ENCODE measurements around the gene LY6G6C. TPM values are rescaled to one million over a fixed set of nuclear protein-coding genes. Genes with fewer than 3 reads are reported as not detected.

The LY6G6C gene
- total RNA-seq, 2 experiments from 2014 or later, result not detected

Small RNA genes lying within 50 kb of the gene (microRNA-seq; reads per million reads assigned to microRNA genes)
- not detected for gene MIR4646

Other genes starting within 250 kb of the LY6G6C start
- 10 to 100 TPM; 44.1 to 63.8 TPM for gene MICB, start 223.6 kb downstream of the LY6G6C start, total RNA-seq
- not detected for gene MCCD1, start 192.8 kb downstream of the LY6G6C start, total RNA-seq
- 100 to 1,000 TPM; 495 to 503 TPM for gene DDX39B, start 179.7 kb downstream of the LY6G6C start, total RNA-seq
- gene ATP6V1G2, start 175.1 kb downstream of the LY6G6C start, total RNA-seq, result 1 to 10 TPM; 1.0 to 3.8 TPM
- 10 to 100 TPM; 13.6 to 16.2 TPM for gene NFKBIL1, start 174.1 kb downstream of the LY6G6C start, total RNA-seq
- gene LTA, start 149.5 kb downstream of the LY6G6C start, total RNA-seq, result 10 to 100 TPM; 21.8 to 70.0 TPM
- gene TNF, start 146.2 kb downstream of the LY6G6C start, total RNA-seq, result 10 to 100 TPM; 58.8 to 65.1 TPM
- gene LTB, start 139.3 kb downstream of the LY6G6C start, total RNA-seq, result 100 to 1,000 TPM; 608 to 839 TPM
- 100 to 1,000 TPM in 1 of 2 experiments, 10 to 100 TPM in 1; 71.6 to 109 TPM for gene LST1, start 135.5 kb downstream of the LY6G6C start, total RNA-seq
- gene NCR3, start 128.7 kb downstream of the LY6G6C start, total RNA-seq, result 100 to 1,000 TPM; 137 to 152 TPM
- gene AIF1, start 106.5 kb downstream of the LY6G6C start, total RNA-seq, result 10 to 100 TPM; 47.4 to 63.4 TPM
- gene PRRC2A, start 101.0 kb downstream of the LY6G6C start, total RNA-seq, result 100 to 1,000 TPM; 265 to 286 TPM
- gene BAG6, start 69.1 kb downstream of the LY6G6C start, total RNA-seq, result 100 to 1,000 TPM; 243 to 245 TPM
- gene APOM, start 65.9 kb downstream of the LY6G6C start, total RNA-seq, result 1 to 10 TPM; 1.9 to 3.7 TPM
- gene C6orf47, start 61.0 kb downstream of the LY6G6C start, total RNA-seq, result 10 to 100 TPM; 24.7 to 27.2 TPM
- gene GPANK1, start 56.7 kb downstream of the LY6G6C start, total RNA-seq, result 10 to 100 TPM; 34.9 to 41.6 TPM
- 100 to 1,000 TPM; 206 to 236 TPM for gene CSNK2B, start 55.7 kb downstream of the LY6G6C start, total RNA-seq
- gene LY6G5B, start 51.8 kb downstream of the LY6G6C start, total RNA-seq, result 10 to 100 TPM; 16.1 to 25.0 TPM
- gene LY6G5C, start 40.7 kb downstream of the LY6G6C start, total RNA-seq, result 1 to 10 TPM; 2.6 to 3.8 TPM
- 10 to 100 TPM; 49.0 to 56.7 TPM for gene ABHD16A, start 18.4 kb downstream of the LY6G6C start, total RNA-seq
- not detected for gene LY6G6F, start 14.9 kb downstream of the LY6G6C start, total RNA-seq
- not detected for gene LY6G6D, start 6.4 kb downstream of the LY6G6C start, total RNA-seq
- gene MPIG6B, start 1.6 kb upstream of the LY6G6C start, total RNA-seq, result under 1 TPM; 0.20 to 0.33 TPM
- gene DDAH2, start 7.6 kb upstream of the LY6G6C start, total RNA-seq, result 10 to 100 TPM; 13.6 to 23.4 TPM
- gene CLIC1, start 14.8 kb upstream of the LY6G6C start, total RNA-seq, result 100 to 1,000 TPM; 544 to 561 TPM
- 100 to 1,000 TPM in 1 of 2 experiments, 10 to 100 TPM in 1; 75.6 to 109 TPM for gene MSH5, start 18.3 kb upstream of the LY6G6C start, total RNA-seq
- 10 to 100 TPM; 12.8 to 19.2 TPM for gene SAPCD1, start 40.9 kb upstream of the LY6G6C start, total RNA-seq
- 1 to 10 TPM; 5.7 to 6.4 TPM for gene VWA7, start 55.6 kb upstream of the LY6G6C start, total RNA-seq
- 100 to 1,000 TPM; 107 to 140 TPM for gene VARS1, start 74.0 kb upstream of the LY6G6C start, total RNA-seq
- gene LSM2, start 85.2 kb upstream of the LY6G6C start, total RNA-seq, result 100 to 1,000 TPM; 124 to 129 TPM
- gene HSPA1L, start 93.5 kb upstream of the LY6G6C start, total RNA-seq, result 1 to 10 TPM; 2.9 to 3.1 TPM
- gene HSPA1A, start 93.8 kb upstream of the LY6G6C start, total RNA-seq, result 100 to 1,000 TPM; 124 to 137 TPM
- gene HSPA1B, start 106.0 kb upstream of the LY6G6C start, total RNA-seq, result 10 to 100 TPM; 64.6 to 71.6 TPM
- 10 to 100 TPM; 13.0 to 21.5 TPM for gene NEU1, start 141.1 kb upstream of the LY6G6C start, total RNA-seq
- gene SLC44A4, start 157.3 kb upstream of the LY6G6C start, total RNA-seq, result not detected
- 10 to 100 TPM; 78.7 to 79.0 TPM for gene EHMT2, start 176.0 kb upstream of the LY6G6C start, total RNA-seq
- 1 to 10 TPM; 1.5 to 3.3 TPM for gene ZBTB12, start 180.3 kb upstream of the LY6G6C start, total RNA-seq
- gene C2, start 206.0 kb upstream of the LY6G6C start, total RNA-seq, result under 1 TPM; 0.61 to 0.80 TPM
- under 1 TPM in 1 of 2 experiments, not detected in 1; 0.12 TPM for gene CFB, start 224.3 kb upstream of the LY6G6C start, total RNA-seq
- gene NELFE, start 237.2 kb upstream of the LY6G6C start, total RNA-seq, result 10 to 100 TPM; 75.7 to 79.7 TPM
- 10 to 100 TPM; 88.2 to 93.2 TPM for gene SKIC2, start 237.4 kb upstream of the LY6G6C start, total RNA-seq

All from activated CD8-positive, alpha-beta memory T cell treated with anti-CD3 and anti-CD28 coated beads, Interleukin-2, amount 10 ng/mL, durations not matched to agents 7 days and 5 days (primary cell).